Measurements from ENCODE around the gene TUBGCP6.
"Not testable (repeated sequence)": the region's sequence is repeated elsewhere in the genome, so short reads cannot be mapped to it uniquely, and the experiment has no call there.

DNA sequence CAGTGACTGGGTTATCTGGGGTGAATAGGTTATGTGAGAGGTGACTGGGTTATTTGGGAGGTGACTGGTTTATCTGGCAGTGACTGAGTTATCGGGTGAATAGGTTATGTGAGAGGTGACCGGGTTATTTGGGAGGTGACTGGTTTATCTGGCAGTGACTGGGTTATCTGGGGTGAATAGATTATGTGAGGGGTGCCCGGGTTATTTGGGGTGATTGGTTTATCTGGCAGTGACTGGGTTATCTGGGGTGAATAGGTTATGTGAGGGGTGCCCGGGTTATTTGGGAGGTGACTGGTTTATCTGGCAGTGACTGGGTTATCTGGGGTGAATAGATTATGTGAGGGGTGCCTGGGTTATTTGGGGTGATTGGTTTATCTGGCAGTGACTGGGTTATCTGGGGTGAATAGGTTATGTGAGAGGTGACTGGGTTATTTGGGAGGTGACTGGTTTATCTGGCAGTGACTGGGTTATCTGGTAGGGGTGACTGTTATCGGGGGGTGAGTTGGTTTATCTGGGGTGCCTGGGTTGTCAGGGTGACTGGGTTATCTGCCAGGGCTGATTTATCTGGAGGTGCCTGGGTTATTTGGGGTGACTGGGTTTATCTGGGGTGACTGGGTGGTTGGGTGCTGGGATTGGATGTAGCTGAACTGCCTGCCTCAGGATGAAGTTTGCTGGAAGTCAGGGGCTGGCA lies 76.2 kb downstream of the TUBGCP6 start:
- not testable (repeated sequence) for TF ChIP-seq CTCF (IDR thresholded peaks at IDR 0.05; ENCODE audit: extremely low read depth in 1 of 2, insufficient read depth in 1 of 2, low read depth in 1 of 2, low read length in 2 of 2); FOS (IDR thresholded peaks at IDR 0.05; ENCODE audit: borderline replicate concordance, insufficient read depth, low read length); MAX (IDR thresholded peaks at IDR 0.05; ENCODE audit: insufficient read depth, insufficient read length); POLR2AphosphoS5 (IDR thresholded peaks at IDR 0.05; ENCODE audit: insufficient read depth, low read depth, low read length); POLR2A (IDR thresholded peaks at IDR 0.05; ENCODE audit: low read depth, low read length); EZH2 (IDR thresholded peaks at IDR 0.05; ENCODE audit: borderline replicate concordance, low read depth, low read length, severe bottlenecking); JUN (IDR thresholded peaks at IDR 0.05; ENCODE audit: borderline replicate concordance, insufficient read depth, insufficient read length, low read depth)

All from endothelial cell of umbilical vein (primary cell).